Measurements from ENCODE around the gene GNB2. TPM values are rescaled to one million over a fixed set of nuclear protein-coding genes. Genes with fewer than 3 reads are reported as not detected.

GNB2 gene
- total and polyA plus RNA-seq, 9 donors: 49.5 to 202 (median 153) TPM

- DNase-seq: no peak
These were observed 54.7 kb downstream of the GNB2 start for GRCh38 chr7:100728196-100728595.

More at GRCh38 chr7:100728196-100728595, 54.7 kb downstream of the GNB2 start:
- no peaks in the 10 kb centered on the region for H3K9me3 ChIP-seq (replicated peaks; ENCODE audit: control insufficient read depth, low read depth, low read length)
- peaks cover 22% of the 10 kb centered on the region for H3K27me3 ChIP-seq (ENCODE audit: control insufficient read depth, insufficient read depth, low read length)
- 36% methylated on average over 3 of the region's 8 CpGs for WGBS (ENCODE audit: insufficient coverage)
- H3K27ac ChIP-seq (ENCODE audit: low read length): no peak overlapping the region
- peaks cover 5% of the 10 kb centered on the region for H3K4me1 ChIP-seq (ENCODE audit: control insufficient read depth, insufficient read depth, low read length)
- no peak overlapping the region for H3K4me3 ChIP-seq (ENCODE audit: low read length)
- H3K36me3 ChIP-seq (ENCODE audit: control insufficient read depth, insufficient read depth, low read length): no peaks in the 10 kb centered on the region

Other genes with a start within 250 kb of the GNB2 start
- gene ZCWPW1, start 245.0 kb upstream of the GNB2 start, total RNA-seq: 5.2 TPM
- gene ZCWPW1, start 245.0 kb upstream of the GNB2 start, polyA plus RNA-seq (ENCODE audit: insufficient read depth in 1 of 8, insufficient read length in 8 of 8, low replicate concordance in 1 of 8): 1 to 10 TPM; 4.4 to 8.9 (median 5.4) TPM
- 23.5 TPM for gene MEPCE, start 243.9 kb upstream of the GNB2 start, total RNA-seq
- 10 to 100 TPM; 32.4 to 44.4 (median 38.5) TPM for gene MEPCE, start 243.9 kb upstream of the GNB2 start, polyA plus RNA-seq (ENCODE audit: insufficient read depth in 1 of 8, insufficient read length in 8 of 8, low replicate concordance in 1 of 8)
- 21.7 TPM for gene PPP1R35, start 237.2 kb upstream of the GNB2 start, total RNA-seq
- 10 to 100 TPM; 10.9 to 25.2 (median 15.2) TPM for gene PPP1R35, start 237.2 kb upstream of the GNB2 start, polyA plus RNA-seq (ENCODE audit: insufficient read depth in 1 of 8, insufficient read length in 8 of 8, low replicate concordance in 1 of 8)
- gene SPACDR, start 209.5 kb upstream of the GNB2 start, total RNA-seq: 1.2 TPM
- gene SPACDR, start 209.5 kb upstream of the GNB2 start, polyA plus RNA-seq (ENCODE audit: insufficient read depth in 1 of 8, insufficient read length in 8 of 8, low replicate concordance in 1 of 8): 1 to 10 TPM in 7 of 8 donors, under 1 TPM in 1; 0.98 to 3.4 (median 1.6) TPM
- 28.9 TPM for gene TSC22D4, start 194.5 kb upstream of the GNB2 start, total RNA-seq
- gene TSC22D4, start 194.5 kb upstream of the GNB2 start, polyA plus RNA-seq (ENCODE audit: insufficient read depth in 1 of 8, insufficient read length in 8 of 8, low replicate concordance in 1 of 8): 10 to 100 TPM; 36.7 to 59.3 (median 47.9) TPM
- 1.6 TPM for gene NYAP1, start 189.8 kb upstream of the GNB2 start, total RNA-seq
- gene NYAP1, start 189.8 kb upstream of the GNB2 start, polyA plus RNA-seq (ENCODE audit: insufficient read depth in 1 of 8, insufficient read length in 8 of 8, low replicate concordance in 1 of 8): 1 to 10 TPM; 1.5 to 2.9 (median 2.5) TPM
- 6.1 TPM for gene AGFG2, start 134.5 kb upstream of the GNB2 start, total RNA-seq
- gene AGFG2, start 134.5 kb upstream of the GNB2 start, polyA plus RNA-seq (ENCODE audit: insufficient read depth in 1 of 8, insufficient read length in 8 of 8, low replicate concordance in 1 of 8): 10 to 100 TPM in 6 of 8 donors, 1 to 10 TPM in 2; 8.9 to 13.7 (median 12.2) TPM
- 0.98 TPM for gene SAP25, start 99.8 kb upstream of the GNB2 start, total RNA-seq
- gene SAP25, start 99.8 kb upstream of the GNB2 start, polyA plus RNA-seq (ENCODE audit: insufficient read depth in 1 of 8, insufficient read length in 8 of 8, low replicate concordance in 1 of 8): 1 to 10 TPM; 1.5 to 8.3 (median 3.8) TPM
- 8.9 TPM for gene LRCH4, start 87.6 kb upstream of the GNB2 start, total RNA-seq
- 10 to 100 TPM; 19.9 to 35.5 (median 27.9) TPM for gene LRCH4, start 87.6 kb upstream of the GNB2 start, polyA plus RNA-seq (ENCODE audit: insufficient read depth in 1 of 8, insufficient read length in 8 of 8, low replicate concordance in 1 of 8)
- 0.80 TPM for gene FBXO24, start 87.4 kb upstream of the GNB2 start, total RNA-seq
- gene FBXO24, start 87.4 kb upstream of the GNB2 start, polyA plus RNA-seq (ENCODE audit: insufficient read depth in 1 of 8, insufficient read length in 8 of 8, low replicate concordance in 1 of 8): 1 to 10 TPM; 1.1 to 2.2 (median 1.5) TPM
- gene PCOLCE, start 71.4 kb upstream of the GNB2 start, total RNA-seq: 194 TPM
- gene PCOLCE, start 71.4 kb upstream of the GNB2 start, polyA plus RNA-seq (ENCODE audit: insufficient read depth in 1 of 8, insufficient read length in 8 of 8, low replicate concordance in 1 of 8): 100 to 1,000 TPM; 201 to 336 (median 279) TPM
- gene MOSPD3, start 61.2 kb upstream of the GNB2 start, total RNA-seq: 7.1 TPM
- gene MOSPD3, start 61.2 kb upstream of the GNB2 start, polyA plus RNA-seq (ENCODE audit: insufficient read depth in 1 of 8, insufficient read length in 8 of 8, low replicate concordance in 1 of 8): 10 to 100 TPM; 16.0 to 23.5 (median 17.8) TPM
- gene TFR2, start 32.2 kb upstream of the GNB2 start, total RNA-seq: 0.22 TPM
- 1 to 10 TPM in 3 of 8 donors, under 1 TPM in 5; 0.64 to 2.2 (median 0.86) TPM for gene TFR2, start 32.2 kb upstream of the GNB2 start, polyA plus RNA-seq (ENCODE audit: insufficient read depth in 1 of 8, insufficient read length in 8 of 8, low replicate concordance in 1 of 8)
- gene ACTL6B, start 17.3 kb upstream of the GNB2 start, total RNA-seq: not detected
- gene ACTL6B, start 17.3 kb upstream of the GNB2 start, polyA plus RNA-seq (ENCODE audit: insufficient read depth in 1 of 8, insufficient read length in 8 of 8, low replicate concordance in 1 of 8): under 1 TPM in 2 of 8 donors, not detected in 6; 0.19 to 0.40 TPM
- gene GIGYF1, start 20.5 kb downstream of the GNB2 start, total RNA-seq: 16.7 TPM
- gene GIGYF1, start 20.5 kb downstream of the GNB2 start, polyA plus RNA-seq (ENCODE audit: insufficient read depth in 1 of 8, insufficient read length in 8 of 8, low replicate concordance in 1 of 8): 10 to 100 TPM; 22.4 to 37.5 (median 29.9) TPM
- 31.6 TPM for gene POP7, start 32.4 kb downstream of the GNB2 start, total RNA-seq
- gene POP7, start 32.4 kb downstream of the GNB2 start, polyA plus RNA-seq (ENCODE audit: insufficient read depth in 1 of 8, insufficient read length in 8 of 8, low replicate concordance in 1 of 8): 10 to 100 TPM; 23.5 to 28.1 (median 25.1) TPM
- gene EPO, start 46.7 kb downstream of the GNB2 start, total RNA-seq: not detected
- under 1 TPM in 5 of 8 donors, not detected in 3; 0.07 to 0.40 (median 0.18) TPM for gene EPO, start 46.7 kb downstream of the GNB2 start, polyA plus RNA-seq (ENCODE audit: insufficient read depth in 1 of 8, insufficient read length in 8 of 8, low replicate concordance in 1 of 8)
- gene ZAN, start 59.9 kb downstream of the GNB2 start, total RNA-seq: not detected
- gene ZAN, start 59.9 kb downstream of the GNB2 start, polyA plus RNA-seq (ENCODE audit: insufficient read depth in 1 of 8, insufficient read length in 8 of 8, low replicate concordance in 1 of 8): under 1 TPM in 1 of 8 donors, not detected in 7; 0.05 TPM
- gene EPHB4, start 153.8 kb downstream of the GNB2 start, total RNA-seq: 44.6 TPM
- gene EPHB4, start 153.8 kb downstream of the GNB2 start, polyA plus RNA-seq (ENCODE audit: insufficient read depth in 1 of 8, insufficient read length in 8 of 8, low replicate concordance in 1 of 8): 10 to 100 TPM; 39.0 to 74.9 (median 55.9) TPM
- 9.7 TPM for gene SLC12A9, start 179.0 kb downstream of the GNB2 start, total RNA-seq
- gene SLC12A9, start 179.0 kb downstream of the GNB2 start, polyA plus RNA-seq (ENCODE audit: insufficient read depth in 1 of 8, insufficient read length in 8 of 8, low replicate concordance in 1 of 8): 10 to 100 TPM; 14.2 to 25.4 (median 18.4) TPM
- gene TRIP6, start 193.6 kb downstream of the GNB2 start, total RNA-seq: 31.7 TPM
- 10 to 100 TPM; 40.8 to 57.6 (median 47.0) TPM for gene TRIP6, start 193.6 kb downstream of the GNB2 start, polyA plus RNA-seq (ENCODE audit: insufficient read depth in 1 of 8, insufficient read length in 8 of 8, low replicate concordance in 1 of 8)
- 49.8 TPM for gene SRRT, start 201.4 kb downstream of the GNB2 start, total RNA-seq
- gene SRRT, start 201.4 kb downstream of the GNB2 start, polyA plus RNA-seq (ENCODE audit: insufficient read depth in 1 of 8, insufficient read length in 8 of 8, low replicate concordance in 1 of 8): 100 to 1,000 TPM in 5 of 8 donors, 10 to 100 TPM in 3; 93.9 to 131 (median 105) TPM
- gene UFSP1, start 216.0 kb downstream of the GNB2 start, total RNA-seq: 3.1 TPM
- 1 to 10 TPM; 2.3 to 3.8 (median 2.6) TPM for gene UFSP1, start 216.0 kb downstream of the GNB2 start, polyA plus RNA-seq (ENCODE audit: insufficient read depth in 1 of 8, insufficient read length in 8 of 8, low replicate concordance in 1 of 8)
- gene ACHE, start 222.1 kb downstream of the GNB2 start, total RNA-seq: 21.5 TPM
- gene ACHE, start 222.1 kb downstream of the GNB2 start, polyA plus RNA-seq (ENCODE audit: insufficient read depth in 1 of 8, insufficient read length in 8 of 8, low replicate concordance in 1 of 8): 10 to 100 TPM; 41.7 to 62.9 (median 47.7) TPM